ENCODE results near the gene TARS3. TPM values are rescaled to one million over a fixed set of nuclear protein-coding genes. Genes with fewer than 3 reads are reported as not detected.

TARS3 gene
- total and polyA plus RNA-seq, 2 donors from 2014 or later = 7.8 to 13.8 TPM

DNA sequence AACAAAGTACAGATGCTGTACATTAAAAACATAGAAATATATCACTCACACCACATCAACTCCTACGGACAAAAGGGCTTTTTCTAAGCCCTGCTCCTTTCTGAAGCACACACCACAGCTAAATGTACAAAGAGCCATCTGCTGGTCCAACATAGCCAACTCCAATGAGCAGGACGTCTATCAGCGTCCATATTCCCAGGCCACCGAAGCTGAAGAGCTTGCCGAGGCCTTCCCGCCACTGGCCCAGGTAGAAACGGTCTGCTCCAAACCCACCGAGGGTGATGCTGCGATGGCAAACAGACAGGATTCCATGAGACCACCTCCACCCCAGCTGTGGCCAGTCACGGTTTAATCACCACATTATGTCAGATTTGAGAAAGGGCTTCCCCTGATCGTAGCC lies 81.9 kb downstream of the TARS3 start:
- peaks cover 0 to 17% (median 0%) of the 10 kb centered on the region in 3 donors for H3K4me1 ChIP-seq (ENCODE audit: control insufficient read depth in 2 of 3, insufficient read depth in 2 of 3, low read depth in 1 of 3, low read length in 3 of 3)
- no peak for FAIRE-seq
- peak overlapping the region in 1 of 3 donors; percentile 20 for H3K4me3 ChIP-seq (ENCODE audit: low read length in 3 of 3)
- TF ChIP-seq, protein P1, sequence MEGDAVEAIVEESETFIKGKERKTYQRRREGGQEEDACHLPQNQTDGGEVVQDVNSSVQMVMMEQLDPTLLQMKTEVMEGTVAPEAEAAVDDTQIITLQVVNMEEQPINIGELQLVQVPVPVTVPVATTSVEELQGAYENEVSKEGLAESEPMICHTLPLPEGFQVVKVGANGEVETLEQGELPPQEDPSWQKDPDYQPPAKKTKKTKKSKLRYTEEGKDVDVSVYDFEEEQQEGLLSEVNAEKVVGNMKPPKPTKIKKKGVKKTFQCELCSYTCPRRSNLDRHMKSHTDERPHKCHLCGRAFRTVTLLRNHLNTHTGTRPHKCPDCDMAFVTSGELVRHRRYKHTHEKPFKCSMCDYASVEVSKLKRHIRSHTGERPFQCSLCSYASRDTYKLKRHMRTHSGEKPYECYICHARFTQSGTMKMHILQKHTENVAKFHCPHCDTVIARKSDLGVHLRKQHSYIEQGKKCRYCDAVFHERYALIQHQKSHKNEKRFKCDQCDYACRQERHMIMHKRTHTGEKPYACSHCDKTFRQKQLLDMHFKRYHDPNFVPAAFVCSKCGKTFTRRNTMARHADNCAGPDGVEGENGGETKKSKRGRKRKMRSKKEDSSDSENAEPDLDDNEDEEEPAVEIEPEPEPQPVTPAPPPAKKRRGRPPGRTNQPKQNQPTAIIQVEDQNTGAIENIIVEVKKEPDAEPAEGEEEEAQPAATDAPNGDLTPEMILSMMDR (IDR thresholded peaks at IDR 0.05; ENCODE audit: borderline replicate concordance, extremely low read depth, insufficient read depth) = no peak
- peak in 3 of 5 donors; percentile 46 to 57 (median 53) for DNase-seq
- H3K9ac ChIP-seq (ENCODE audit: low read length in 3 of 3) = no peak overlapping the region
- peak overlapping the region in 1 of 2 donors; percentile 70 for H3K27ac ChIP-seq (ENCODE audit: low read depth in 2 of 2, low read length in 2 of 2)
- H3K36me3 ChIP-seq (ENCODE audit: control insufficient read depth in 2 of 3, insufficient read depth in 3 of 3, low read length in 3 of 3) = peaks cover 12 to 40% (median 31%) of the 10 kb centered on the region in 3 donors
- no peaks in the 10 kb centered on the region for H3K27me3 ChIP-seq (ENCODE audit: control insufficient read depth, insufficient read depth, low read length)
- no peaks in the 10 kb centered on the region for H3K9me3 ChIP-seq (ENCODE audit: control insufficient read depth in 2 of 3, insufficient read depth in 1 of 3, low read length in 3 of 3)
- intact Hi-C loops (cut with DNase I) = no loop called here

DNA sequence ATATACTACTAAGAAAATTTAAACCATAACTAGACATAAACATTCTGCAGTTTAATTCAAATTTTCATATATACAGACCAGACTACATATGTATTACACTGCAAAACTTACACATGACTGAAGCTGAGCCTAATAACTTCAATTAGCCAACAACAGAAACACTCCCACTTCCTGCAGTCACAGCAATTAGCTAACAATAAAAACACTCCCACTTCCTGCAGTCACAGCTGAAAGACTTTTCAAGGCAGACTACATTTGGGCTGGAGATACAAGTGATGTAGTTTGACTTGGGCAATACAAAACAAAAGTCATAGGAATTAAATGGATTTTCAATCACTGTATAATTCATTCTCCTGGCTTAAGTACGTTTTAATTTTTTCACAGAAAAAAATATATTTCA lies 82.4 kb downstream of the TARS3 start:
- Histone ChIP-seq H3K4me1 (ENCODE audit: control insufficient read depth in 2 of 3, insufficient read depth in 2 of 3, low read depth in 1 of 3, low read length in 3 of 3) (peaks cover 0 to 17% (median 0%) of the 10 kb centered on the region in 3 donors), H3K9ac (ENCODE audit: low read length in 3 of 3) (no peak overlapping the region), H3K27ac (ENCODE audit: low read depth in 2 of 2, low read length in 2 of 2) (peak overlapping the region in 1 of 2 donors; percentile 70), H3K9me3 (ENCODE audit: control insufficient read depth in 2 of 3, insufficient read depth in 1 of 3, low read length in 3 of 3) (no peaks in the 10 kb centered on the region), H3K36me3 (ENCODE audit: control insufficient read depth in 2 of 3, insufficient read depth in 3 of 3, low read length in 3 of 3) (peaks cover 9 to 40% (median 29%) of the 10 kb centered on the region in 3 donors), H3K4me3 (ENCODE audit: low read length in 3 of 3) (no peak overlapping the region), H3K27me3 (ENCODE audit: control insufficient read depth, insufficient read depth, low read length) (no peaks in the 10 kb centered on the region)
- FAIRE-seq = peak; percentile 62
- TF ChIP-seq, protein P1 (IDR thresholded peaks at IDR 0.05; ENCODE audit: borderline replicate concordance, extremely low read depth, insufficient read depth) = no peak
- DNase-seq = peak in 2 of 5 donors; percentile 78 to 86
- intact Hi-C loops (cut with DNase I) = no loop called here

DNA sequence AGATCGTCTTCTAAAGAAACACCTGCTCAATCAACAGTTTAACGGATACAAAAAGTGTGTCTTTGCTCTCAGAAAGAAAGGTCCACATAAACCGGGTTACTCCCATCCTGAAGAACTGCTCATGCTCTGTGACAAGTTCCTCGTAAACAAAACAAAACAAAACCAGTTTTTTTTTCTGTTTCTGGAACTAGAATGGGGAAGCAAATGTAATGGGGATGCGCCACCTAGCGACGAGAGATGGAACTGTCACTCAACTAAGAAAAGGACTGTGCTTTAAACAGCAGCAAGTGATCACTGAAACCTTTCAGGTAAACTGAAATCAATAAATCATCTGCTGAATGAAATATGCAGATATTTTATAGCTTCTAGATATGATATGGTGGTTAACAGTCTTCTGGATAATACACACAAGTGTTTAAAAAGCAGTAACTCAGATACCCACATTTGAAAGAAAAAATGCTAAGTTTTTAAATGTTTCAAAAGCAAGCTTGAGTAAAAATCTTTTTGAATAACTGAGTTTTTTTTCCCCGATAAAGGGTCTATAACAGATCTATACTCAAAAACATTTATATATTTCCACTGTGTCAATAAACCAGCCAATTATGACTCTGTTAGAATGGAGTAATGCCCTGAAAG lies 83.0 kb downstream of the TARS3 start:
- H3K4me1 ChIP-seq (ENCODE audit: control insufficient read depth in 2 of 3, insufficient read depth in 2 of 3, low read depth in 1 of 3, low read length in 3 of 3) = peaks cover 0 to 17% (median 0%) of the 10 kb centered on the region in 3 donors
- peaks cover 9 to 40% (median 24%) of the 10 kb centered on the region in 3 donors for H3K36me3 ChIP-seq (ENCODE audit: control insufficient read depth in 2 of 3, insufficient read depth in 3 of 3, low read length in 3 of 3)
- peak in 4 of 5 donors; percentile 83 to 91 (median 87) for DNase-seq
- TF ChIP-seq, protein P1 (IDR thresholded peaks at IDR 0.05; ENCODE audit: borderline replicate concordance, extremely low read depth, insufficient read depth) = peak; percentile 90
- H3K27ac ChIP-seq (ENCODE audit: low read depth in 2 of 2, low read length in 2 of 2) = no peak overlapping the region
- H3K4me3 ChIP-seq (ENCODE audit: low read length in 3 of 3) = peak overlapping the region in 1 of 3 donors; percentile 36
- H3K27me3 ChIP-seq (ENCODE audit: control insufficient read depth, insufficient read depth, low read length) = no peaks in the 10 kb centered on the region
- peak; percentile 92 for FAIRE-seq
- intact Hi-C loops (cut with DNase I) = no loop called here
- peak overlapping the region in 2 of 3 donors; percentile 17 to 20 for H3K9ac ChIP-seq (ENCODE audit: low read length in 3 of 3)
- H3K9me3 ChIP-seq (ENCODE audit: control insufficient read depth in 2 of 3, insufficient read depth in 1 of 3, low read length in 3 of 3) = no peaks in the 10 kb centered on the region
